ENCODE data around the gene TRPM3.

Gene TRPM3

DNA sequence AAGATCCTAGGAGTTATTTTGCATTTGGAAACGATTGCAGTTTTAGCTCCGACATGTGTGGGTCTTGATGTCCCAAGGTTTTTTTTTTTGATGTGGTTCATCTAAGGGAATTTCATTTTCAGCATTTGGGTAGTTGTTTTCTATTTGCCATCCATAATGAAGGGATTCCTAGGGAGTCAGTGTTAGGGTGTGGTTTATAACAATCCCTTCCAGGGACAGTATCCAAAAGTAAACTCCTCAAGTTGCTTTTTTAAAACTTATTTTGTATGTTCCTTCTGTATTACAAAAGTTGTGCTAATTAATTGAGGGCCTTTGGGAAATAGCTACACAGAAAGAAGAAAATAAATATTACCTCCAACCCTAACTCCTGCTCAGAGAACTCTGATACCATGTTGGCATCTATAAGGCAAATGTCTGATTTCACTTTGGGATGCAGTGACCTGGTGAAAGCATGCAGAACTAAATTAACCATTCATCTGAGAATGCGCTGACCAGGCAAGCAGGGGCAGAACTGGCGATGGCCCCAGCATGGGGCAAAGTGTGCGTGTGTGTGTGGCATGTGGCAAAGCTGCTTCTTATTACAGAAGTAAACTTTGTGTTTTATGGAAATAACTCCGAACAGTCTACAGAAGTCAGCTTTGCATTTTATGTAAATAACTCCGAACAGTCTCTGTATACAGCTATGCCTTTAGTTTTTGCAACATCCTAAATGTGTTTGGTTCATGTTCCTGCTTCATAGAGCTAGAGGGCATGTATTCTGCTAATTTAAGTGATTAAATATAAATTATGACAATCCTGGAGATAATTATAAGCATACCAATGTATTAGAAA is 237.2 kb downstream of the TRPM3 start:
- no peak for FAIRE-seq

DNA sequence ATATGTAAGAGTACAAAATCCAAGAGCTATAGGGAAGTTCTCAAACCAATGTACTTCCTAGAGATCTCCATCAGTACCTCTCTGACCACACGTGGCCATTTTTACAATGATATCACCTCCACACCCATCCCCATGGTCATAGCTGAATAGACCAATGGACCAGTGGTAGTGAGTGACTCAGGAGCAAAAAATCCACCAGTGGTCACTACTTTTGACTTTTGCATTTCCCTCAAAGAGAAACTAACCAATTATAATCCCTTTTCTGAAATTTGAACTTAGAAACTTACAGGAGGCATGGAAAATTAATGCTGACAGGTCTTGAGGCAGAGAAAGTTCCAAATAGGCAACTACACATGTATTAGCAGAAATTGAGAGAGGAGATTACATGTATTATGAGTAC is 238.4 kb downstream of the TRPM3 start:
- FAIRE-seq, result no peak

GRCh38 chr9:70881333-70881732 is 240.1 kb downstream of the TRPM3 start:
- no peak for FAIRE-seq

DNA sequence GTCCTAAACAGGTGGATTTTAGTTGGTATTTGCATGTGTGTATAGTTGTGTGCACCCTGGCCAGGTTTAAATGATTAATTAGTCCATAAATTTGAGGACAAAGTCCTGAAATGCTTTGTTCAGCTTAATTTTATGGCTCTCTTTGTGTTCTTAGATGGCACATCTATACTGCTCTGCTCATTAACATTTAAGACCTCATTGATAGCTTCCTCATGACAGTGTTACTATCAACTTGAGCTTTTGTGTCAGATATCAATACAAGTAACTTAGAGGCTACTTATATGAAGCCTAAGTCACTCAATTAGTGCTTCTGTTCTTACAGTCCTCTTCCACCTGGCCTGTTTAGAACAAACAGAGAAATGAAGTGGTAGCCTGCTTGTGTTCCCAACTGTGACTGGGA is 240.9 kb downstream of the TRPM3 start:
- FAIRE-seq, result no peak

DNA sequence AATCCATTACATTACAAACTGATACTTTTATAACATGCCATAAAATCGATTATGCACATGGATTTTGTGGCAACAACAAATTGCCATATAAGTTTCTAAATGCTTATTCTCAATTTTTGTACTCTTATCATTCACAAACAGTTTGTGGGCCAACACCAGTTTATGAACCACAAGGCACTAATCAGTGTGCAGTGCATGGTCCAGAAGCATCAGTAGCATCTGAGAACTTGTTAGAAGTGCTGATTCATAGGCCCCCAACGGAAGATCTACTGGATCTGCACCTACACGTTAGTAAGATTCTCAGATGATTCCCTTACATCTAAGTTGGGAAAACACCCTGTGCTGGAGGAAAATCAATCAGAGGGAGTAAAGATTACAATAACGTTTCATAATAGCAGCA is 242.8 kb downstream of the TRPM3 start:
- FAIRE-seq, result no peak

DNA sequence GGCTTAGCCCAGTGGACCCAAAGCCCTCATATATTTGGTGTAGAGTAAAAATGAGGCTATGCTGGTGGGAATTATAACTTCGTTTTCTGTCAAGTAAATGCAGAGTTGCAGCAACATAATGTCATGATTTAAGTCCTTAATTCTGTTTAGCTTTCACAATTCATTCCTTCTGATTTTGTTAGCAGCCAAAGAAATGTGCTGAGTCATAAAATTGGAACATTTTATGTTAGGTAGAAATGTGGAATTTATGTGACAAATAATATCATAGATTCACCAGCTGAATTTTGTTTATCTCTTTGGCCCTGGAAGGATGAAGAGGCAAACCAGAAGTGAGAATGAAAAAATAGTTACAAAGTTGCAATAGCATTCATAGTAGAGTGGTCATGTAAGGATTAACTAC is 247.0 kb downstream of the TRPM3 start:
- no peak for FAIRE-seq

GRCh38 chr9:70873506-70873905 is 247.9 kb downstream of the TRPM3 start:
- FAIRE-seq, result no peak

- FAIRE-seq, result no peak
Measured at GRCh38 chr9:70868661-70869652, 252.5 kb downstream of the TRPM3 start.

GRCh38 chr9:70868041-70868440 is 253.4 kb downstream of the TRPM3 start:
- FAIRE-seq, result no peak

DNA sequence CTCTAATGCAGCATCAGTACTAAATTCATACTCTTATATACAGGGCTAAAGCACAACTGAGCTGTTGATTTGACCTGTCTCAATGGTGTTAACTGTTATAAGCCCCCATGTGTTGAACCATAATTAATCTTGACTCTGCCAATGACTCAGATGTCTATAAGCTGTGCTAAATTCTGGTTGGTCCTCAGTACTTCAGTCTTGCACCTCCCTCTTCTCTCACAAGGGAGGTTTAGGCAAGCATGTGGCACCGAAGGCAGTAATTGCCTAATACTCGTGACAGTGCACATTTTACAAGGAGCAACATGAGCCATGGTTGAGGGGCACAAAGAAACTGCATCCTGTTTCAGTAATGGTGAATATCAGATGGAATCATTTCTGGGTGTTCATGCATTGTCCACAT is 255.9 kb downstream of the TRPM3 start:
- no peak for FAIRE-seq

- FAIRE-seq, result no peak
Measured at GRCh38 chr9:70861797-70862196, 259.6 kb downstream of the TRPM3 start.

DNA sequence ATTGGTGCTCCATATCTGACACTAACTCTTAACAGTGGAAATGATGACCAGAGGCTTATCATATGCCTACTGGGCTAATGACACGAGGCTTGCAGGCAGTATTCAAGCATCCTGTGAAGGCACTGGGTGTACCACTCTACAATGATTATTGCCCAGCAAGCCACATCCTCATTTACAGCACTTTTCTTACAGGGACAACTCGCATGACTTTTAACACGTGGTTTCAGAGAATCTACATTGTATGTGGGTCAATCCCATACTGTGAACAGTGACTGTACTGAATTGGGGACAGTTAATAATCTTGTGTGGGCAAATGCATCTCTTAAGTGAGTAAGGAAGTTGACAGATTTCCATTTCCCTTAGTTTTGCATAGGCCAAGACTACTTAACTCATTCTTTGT is 260.0 kb downstream of the TRPM3 start:
- no peak for FAIRE-seq

DNA sequence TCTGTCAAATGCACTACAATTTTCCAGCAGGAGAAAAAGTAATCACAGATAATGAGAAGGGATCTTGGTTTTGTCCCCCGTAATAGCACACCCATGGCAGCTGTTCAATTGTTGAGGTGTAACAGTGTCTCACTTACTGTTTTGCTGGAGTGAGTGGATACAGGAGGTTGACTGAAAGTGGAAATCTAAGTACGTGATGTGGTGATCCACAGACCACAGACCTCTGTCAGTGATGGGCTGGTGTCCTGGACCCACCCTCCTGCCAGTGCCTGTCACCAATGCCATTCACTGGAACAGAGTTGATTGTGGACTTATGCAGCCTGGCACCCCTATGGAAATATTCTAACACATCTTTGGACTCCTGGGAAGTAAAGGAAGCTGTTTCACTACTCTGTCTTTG is 261.7 kb downstream of the TRPM3 start:
- FAIRE-seq, result no peak

GRCh38 chr9:70856411-70856810 is 265.0 kb downstream of the TRPM3 start:
- no peak for FAIRE-seq

- FAIRE-seq, result no peak
Measured at GRCh38 chr9:70852711-70853240, 268.6 kb downstream of the TRPM3 start.

- FAIRE-seq, result no peak
Measured at GRCh38 chr9:70840266-70840665, 281.2 kb downstream of the TRPM3 start.

GRCh38 chr9:70835323-70835722 is 286.1 kb downstream of the TRPM3 start:
- no peak for FAIRE-seq

- no peak for FAIRE-seq
Measured at GRCh38 chr9:70832492-70832891, 288.9 kb downstream of the TRPM3 start.

- no peak for FAIRE-seq
Measured at GRCh38 chr9:70830618-70831017, 290.8 kb downstream of the TRPM3 start.

DNA sequence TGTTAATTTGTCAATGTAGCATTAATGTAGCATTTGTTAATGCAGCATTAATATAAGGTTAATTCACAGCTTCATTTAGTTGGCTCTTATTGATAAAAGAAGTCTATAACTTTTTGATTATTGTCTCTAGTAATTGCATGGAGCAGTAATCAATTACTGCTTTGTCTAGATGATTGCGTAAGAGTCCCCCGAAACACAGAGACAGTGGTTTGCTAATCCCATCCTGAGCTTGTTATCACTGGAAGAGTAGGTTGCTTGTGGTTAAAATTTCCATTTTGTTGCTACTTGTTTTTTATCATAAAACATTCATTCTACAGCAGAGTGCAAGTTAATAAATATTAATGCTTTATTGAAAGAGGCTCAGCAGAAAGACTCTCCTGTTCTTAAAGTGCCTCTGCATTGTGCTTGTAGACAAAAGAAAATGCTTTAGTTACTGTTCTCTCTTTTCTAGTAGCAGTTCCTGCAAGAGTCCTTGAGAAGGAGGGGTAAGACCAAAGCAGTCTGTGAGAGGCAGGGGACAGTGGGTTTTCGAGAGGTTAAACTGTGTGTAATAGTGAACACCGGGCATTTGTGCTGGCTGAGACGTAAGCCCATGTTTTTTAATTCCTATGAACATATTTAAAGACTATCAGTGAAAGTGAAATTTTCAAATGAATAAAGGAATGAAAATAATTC is 291.7 kb downstream of the TRPM3 start:
- FAIRE-seq, result no peak

- no peak for FAIRE-seq
Measured at GRCh38 chr9:70826562-70826961, 294.9 kb downstream of the TRPM3 start.

DNA sequence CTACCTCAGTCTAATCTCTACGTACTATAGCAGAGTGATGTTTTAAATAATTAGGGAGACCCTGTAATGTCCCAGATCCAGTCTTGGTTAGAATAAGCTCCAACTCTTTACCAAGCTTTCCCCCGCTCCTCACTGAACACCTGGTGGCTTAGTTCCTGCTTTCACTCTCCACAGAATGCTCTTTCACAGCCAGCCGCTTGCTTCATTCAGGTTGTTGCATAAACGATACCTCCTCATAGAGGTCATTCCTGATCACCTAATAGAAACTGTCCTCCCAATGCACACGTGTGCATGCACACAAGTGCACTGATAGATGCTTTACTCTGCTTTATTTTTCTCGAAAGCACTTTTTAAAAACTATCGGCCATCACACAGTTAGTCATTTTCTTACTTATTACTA is 298.1 kb downstream of the TRPM3 start:
- FAIRE-seq, result no peak

GRCh38 chr9:70817311-70817710 is 304.1 kb downstream of the TRPM3 start:
- FAIRE-seq, result no peak

Data from endometrium (tissue), 2 donors.